Stimulated activated naive CD8-positive, alpha-beta T cell treated with anti-CD3 and anti-CD28 coated beads, Interleukin-15, Interleukin-2, amounts not matched to agents 100 ng/mL and 50 ng/mL, for 24 hours (primary cell): ENCODE data around the gene ZCCHC7.
"Not testable (repeated sequence)": the region's sequence is repeated elsewhere in the genome, so short reads cannot be mapped to it uniquely, and the experiment has no call there.

Source experiments
- H3K27ac Mint-ChIP-seq: one replicate; pipeline ENCODE4 v1.8.0; 2021; ENCODE audit warnings: mild to moderate bottlenecking, mixed read lengths
- H3K27me3 Mint-ChIP-seq: one replicate; pipeline ENCODE4 v1.8.0; 2021; ENCODE audit warnings: mixed read lengths
- H3K36me3 Mint-ChIP-seq: one replicate; pipeline ENCODE4 v1.8.0; 2021; ENCODE audit warnings: low read depth, mixed read lengths
- H3K4me1 Mint-ChIP-seq: one replicate; pipeline ENCODE4 v1.8.0; 2021; ENCODE audit warnings: low read depth, mixed read lengths
- H3K4me3 Mint-ChIP-seq: one replicate; pipeline ENCODE4 v1.8.0; 2021; ENCODE audit warnings: mild to moderate bottlenecking, mixed read lengths
- H3K9me3 Mint-ChIP-seq: one replicate; pipeline ENCODE4 v1.8.0; 2021; ENCODE audit warnings: mixed read lengths

The ZCCHC7 gene

GRCh38 chr9:37200433-37201005 lies 80.1 kb downstream of the ZCCHC7 start:
- H3K9me3 Mint-ChIP-seq: peaks cover 11% of the 10 kb centered on the region
- H3K4me3 Mint-ChIP-seq: peak overlapping the region; percentile 11
- H3K4me1 Mint-ChIP-seq: peaks cover 75% of the 10 kb centered on the region
- H3K27ac Mint-ChIP-seq: peak overlapping the region; percentile 69
- no peaks in the 10 kb centered on the region for H3K27me3 Mint-ChIP-seq
- peaks cover 54% of the 10 kb centered on the region for H3K36me3 Mint-ChIP-seq

DNA sequence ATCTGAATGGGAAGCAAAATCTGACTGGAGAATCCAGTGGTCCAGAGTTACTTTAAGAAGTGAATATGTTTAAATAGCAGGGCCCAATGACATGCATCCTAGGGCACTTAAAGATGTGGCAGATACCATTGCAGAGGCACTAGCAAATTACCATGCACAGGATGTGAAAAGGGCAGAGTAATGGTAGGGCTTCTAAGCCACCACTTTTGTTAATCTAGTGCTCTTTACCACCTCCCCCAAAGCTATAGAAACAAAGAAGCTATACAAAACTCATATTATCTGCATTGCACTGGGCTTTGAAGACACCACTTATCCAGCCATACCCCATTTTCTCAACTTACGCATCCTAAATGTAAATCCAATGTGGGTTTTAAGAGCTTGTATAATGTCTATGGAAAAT lies 81.2 kb downstream of the ZCCHC7 start:
- Mint-ChIP-seq H3K4me1 (peaks cover 70% of the 10 kb centered on the region), H3K4me3 (no peak overlapping the region), H3K27me3 (no peaks in the 10 kb centered on the region), H3K27ac (no peak overlapping the region), H3K9me3 (peaks cover 11% of the 10 kb centered on the region), H3K36me3 (peaks cover 57% of the 10 kb centered on the region)

- Mint-ChIP-seq H3K9me3 (peaks cover 11% of the 10 kb centered on the region), H3K4me3 (no peak overlapping the region), H3K27ac (no peak overlapping the region), H3K27me3 (no peaks in the 10 kb centered on the region), H3K4me1 (peaks cover 68% of the 10 kb centered on the region), H3K36me3 (peaks cover 62% of the 10 kb centered on the region)
Observed at GRCh38 chr9:37202091-37202490, 81.7 kb downstream of the ZCCHC7 start.

- peaks cover 71% of the 10 kb centered on the region for H3K36me3 Mint-ChIP-seq
- H3K9me3 Mint-ChIP-seq: peaks cover 11% of the 10 kb centered on the region
- H3K27ac Mint-ChIP-seq, H3K27me3 Mint-ChIP-seq, H3K4me3 Mint-ChIP-seq: not testable (repeated sequence)
- H3K4me1 Mint-ChIP-seq: peaks cover 64% of the 10 kb centered on the region
Observed at GRCh38 chr9:37203456-37203855, 83.1 kb downstream of the ZCCHC7 start.

DNA sequence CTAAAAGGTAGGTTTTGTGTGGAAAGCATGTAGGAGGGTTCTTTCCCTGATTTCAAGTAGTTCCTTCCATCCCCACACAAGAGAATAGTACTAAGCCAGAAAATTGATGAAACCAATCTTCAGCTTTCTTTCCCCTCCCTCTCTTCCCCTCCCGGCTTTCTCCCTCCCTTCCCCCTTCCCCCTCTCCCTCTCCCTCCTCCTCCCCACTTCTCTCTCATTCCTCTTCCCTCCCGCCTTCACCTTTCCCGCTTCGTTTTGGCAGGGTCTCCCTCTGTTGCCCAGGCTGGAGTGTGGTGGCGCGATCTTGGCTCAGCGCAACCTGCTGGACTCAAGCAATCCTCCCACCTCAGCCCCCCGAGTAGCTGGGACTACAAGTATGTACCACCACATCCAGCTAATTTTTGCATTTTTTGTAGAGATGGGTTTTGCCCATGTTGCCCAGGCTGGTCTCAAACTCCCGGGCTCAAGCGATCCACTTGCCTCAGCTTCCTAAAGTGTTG lies 85.8 kb downstream of the ZCCHC7 start:
- H3K4me3 Mint-ChIP-seq: no peak overlapping the region
- H3K9me3 Mint-ChIP-seq: peaks cover 11% of the 10 kb centered on the region
- H3K4me1 Mint-ChIP-seq: peaks cover 63% of the 10 kb centered on the region
- H3K36me3 Mint-ChIP-seq: peaks cover 64% of the 10 kb centered on the region
- no peaks in the 10 kb centered on the region for H3K27me3 Mint-ChIP-seq
- H3K27ac Mint-ChIP-seq: no peak overlapping the region

- Mint-ChIP-seq H3K4me1 (peaks cover 57% of the 10 kb centered on the region), H3K9me3 (no peaks in the 10 kb centered on the region), H3K4me3 (no peak overlapping the region), H3K27ac (peak overlapping the region; percentile 50), H3K27me3 (no peaks in the 10 kb centered on the region), H3K36me3 (peaks cover 35% of the 10 kb centered on the region)
Observed at GRCh38 chr9:37209431-37210386, 89.3 kb downstream of the ZCCHC7 start.

- H3K4me3 Mint-ChIP-seq: peak overlapping the region; percentile 18
- H3K36me3 Mint-ChIP-seq: peaks cover 37% of the 10 kb centered on the region
- peaks cover 64% of the 10 kb centered on the region for H3K4me1 Mint-ChIP-seq
- no peaks in the 10 kb centered on the region for H3K9me3 Mint-ChIP-seq
- peak overlapping the region; percentile 73 for H3K27ac Mint-ChIP-seq
- no peaks in the 10 kb centered on the region for H3K27me3 Mint-ChIP-seq
Observed at GRCh38 chr9:37210737-37211523, 90.6 kb downstream of the ZCCHC7 start.

GRCh38 chr9:37212435-37212834 lies 92.1 kb downstream of the ZCCHC7 start:
- Mint-ChIP-seq H3K36me3 (peaks cover 28% of the 10 kb centered on the region), H3K27ac (no peak overlapping the region), H3K4me1 (peaks cover 57% of the 10 kb centered on the region), H3K9me3 (no peaks in the 10 kb centered on the region), H3K4me3 (no peak overlapping the region), H3K27me3 (no peaks in the 10 kb centered on the region)

DNA sequence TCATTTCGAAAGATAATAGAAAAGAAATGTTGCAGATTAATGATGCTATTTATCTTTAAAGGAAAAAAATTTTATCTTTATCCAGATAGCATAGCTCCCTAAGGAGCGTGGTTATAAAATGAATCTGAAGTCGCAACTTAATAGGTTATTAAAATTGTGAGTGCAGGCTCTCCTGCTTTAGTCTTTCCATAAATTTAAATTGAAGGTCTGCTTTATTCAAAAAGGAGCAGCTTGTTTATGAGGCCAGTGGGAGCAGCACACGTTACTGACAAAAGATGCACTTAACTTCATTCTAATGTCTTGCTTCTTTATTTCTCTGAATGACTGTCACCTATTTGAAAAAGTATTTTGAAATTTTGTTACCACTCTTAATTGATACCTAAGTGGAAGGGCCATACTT lies 95.0 kb downstream of the ZCCHC7 start:
- Mint-ChIP-seq H3K27me3 (no peaks in the 10 kb centered on the region), H3K4me3 (no peak overlapping the region), H3K9me3 (no peaks in the 10 kb centered on the region), H3K27ac (no peak overlapping the region), H3K36me3 (peaks cover 22% of the 10 kb centered on the region), H3K4me1 (peaks cover 43% of the 10 kb centered on the region)

DNA sequence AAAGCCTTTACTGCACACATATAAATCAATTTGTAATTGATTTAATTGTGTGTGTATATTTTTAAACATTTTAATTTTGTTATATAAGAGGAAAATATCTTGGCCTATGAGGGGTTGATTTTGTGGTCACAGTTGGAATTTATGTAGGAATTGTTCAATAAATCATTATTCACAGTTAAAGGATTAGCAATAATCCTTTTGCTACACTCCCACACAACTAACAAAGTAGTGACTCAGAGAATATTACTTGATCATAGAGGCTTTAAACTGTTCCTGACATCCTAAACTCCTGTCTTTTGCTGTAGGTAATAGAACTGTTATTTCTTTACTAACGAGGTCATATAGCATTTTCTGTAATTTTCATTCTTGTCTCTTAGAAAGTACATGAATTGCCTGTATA lies 95.5 kb downstream of the ZCCHC7 start:
- H3K4me1 Mint-ChIP-seq: peaks cover 43% of the 10 kb centered on the region
- peaks cover 22% of the 10 kb centered on the region for H3K36me3 Mint-ChIP-seq
- H3K27ac Mint-ChIP-seq: no peak overlapping the region
- H3K4me3 Mint-ChIP-seq: no peak overlapping the region
- H3K27me3 Mint-ChIP-seq: no peaks in the 10 kb centered on the region
- no peaks in the 10 kb centered on the region for H3K9me3 Mint-ChIP-seq

GRCh38 chr9:37217161-37217560 lies 96.8 kb downstream of the ZCCHC7 start:
- peaks cover 44% of the 10 kb centered on the region for H3K4me1 Mint-ChIP-seq

DNA sequence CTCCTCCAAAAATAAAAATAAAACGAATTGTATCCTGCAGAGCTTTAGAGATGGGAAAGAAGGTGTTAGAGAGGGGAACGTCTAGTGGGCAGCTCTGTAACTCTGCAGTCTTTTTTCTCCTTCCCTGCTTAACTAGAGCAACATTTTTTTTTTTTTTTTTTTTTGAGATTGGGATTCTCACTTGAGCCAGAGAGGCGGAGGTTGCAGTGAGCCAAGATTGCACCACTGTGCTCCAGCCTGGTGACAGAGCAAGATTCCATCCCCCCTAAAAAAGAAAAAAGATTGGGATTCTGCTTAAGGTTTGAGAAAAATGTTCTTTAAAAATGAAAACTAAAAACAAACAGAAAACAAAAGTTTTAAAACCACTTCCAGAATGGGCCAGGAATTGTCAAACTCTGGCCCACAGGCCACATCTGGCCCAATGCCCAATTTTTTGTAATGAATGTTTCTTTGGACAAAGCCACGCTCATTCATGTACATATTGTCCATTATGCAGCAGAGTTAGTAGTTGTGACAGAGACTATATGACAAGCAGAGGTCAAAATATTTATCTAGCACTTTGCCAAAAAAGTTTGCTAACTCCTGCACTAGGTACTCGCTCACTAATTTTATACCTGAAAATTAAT lies 98.5 kb downstream of the ZCCHC7 start:
- Mint-ChIP-seq H3K27ac (no peak overlapping the region), H3K4me1 (peaks cover 36% of the 10 kb centered on the region), H3K9me3 (no peaks in the 10 kb centered on the region), H3K27me3 (no peaks in the 10 kb centered on the region), H3K36me3 (peaks cover 32% of the 10 kb centered on the region), H3K4me3 (no peak overlapping the region)

More at GRCh38 chr9:37217161-37217560, 96.8 kb downstream of the ZCCHC7 start:
- no peak overlapping the region for H3K4me3 Mint-ChIP-seq
- peaks cover 28% of the 10 kb centered on the region for H3K36me3 Mint-ChIP-seq
- no peaks in the 10 kb centered on the region for H3K27me3 Mint-ChIP-seq
- H3K9me3 Mint-ChIP-seq: no peaks in the 10 kb centered on the region
- no peak overlapping the region for H3K27ac Mint-ChIP-seq

DNA sequence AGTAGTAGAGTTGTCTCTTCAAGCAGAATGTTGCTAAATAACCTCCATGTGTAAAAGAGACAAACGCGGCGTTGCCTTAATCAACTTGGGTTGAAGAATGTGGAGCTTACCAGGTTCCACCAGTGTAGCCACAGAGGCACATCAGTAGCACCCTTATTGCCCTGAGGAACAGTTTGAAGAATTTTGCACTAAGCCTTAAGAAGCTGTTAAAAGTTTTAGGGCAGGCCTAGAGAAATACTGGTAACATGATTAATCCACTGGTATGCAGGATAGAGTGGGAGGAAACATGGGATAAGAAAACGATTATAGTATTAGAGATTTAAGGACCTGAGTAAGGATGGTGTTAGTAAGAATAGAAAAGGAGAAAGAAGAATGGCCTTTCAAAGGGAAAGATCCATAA lies 100.6 kb downstream of the ZCCHC7 start:
- no peak overlapping the region for H3K4me3 Mint-ChIP-seq
- H3K27ac Mint-ChIP-seq: no peak overlapping the region
- H3K4me1 Mint-ChIP-seq: peaks cover 26% of the 10 kb centered on the region
- no peaks in the 10 kb centered on the region for H3K27me3 Mint-ChIP-seq
- H3K36me3 Mint-ChIP-seq: peaks cover 29% of the 10 kb centered on the region
- no peaks in the 10 kb centered on the region for H3K9me3 Mint-ChIP-seq

GRCh38 chr9:37221489-37222106 lies 101.2 kb downstream of the ZCCHC7 start:
- no peak overlapping the region for H3K4me3 Mint-ChIP-seq
- no peaks in the 10 kb centered on the region for H3K27me3 Mint-ChIP-seq
- no peak overlapping the region for H3K27ac Mint-ChIP-seq
- H3K9me3 Mint-ChIP-seq: no peaks in the 10 kb centered on the region
- peaks cover 26% of the 10 kb centered on the region for H3K4me1 Mint-ChIP-seq
- peaks cover 28% of the 10 kb centered on the region for H3K36me3 Mint-ChIP-seq
